DND-41 (cell line): Measurements from ENCODE around the gene ROBO2.

ENCODE experiments used
- EZH2 ChIP-seq: IDR thresholded peaks from 3 replicates; pipeline ENCODE4 v1.6.1; 2012; ENCODE audit warnings: borderline replicate concordance, low read depth, mild to moderate bottlenecking, moderate library complexity, low read length, inconsistent platforms; ENCODE audit not compliant: severe bottlenecking
- TF ChIP-seq, protein P1 (sequence below): IDR thresholded peaks from 2 replicates; pipeline ENCODE4 v1.5.1; 2012; ENCODE audit warnings: borderline replicate concordance, low read length, moderate library complexity, mild to moderate bottlenecking; ENCODE audit not compliant: poor library complexity, severe bottlenecking; ENCODE audit errors: extremely low read depth

DNA sequence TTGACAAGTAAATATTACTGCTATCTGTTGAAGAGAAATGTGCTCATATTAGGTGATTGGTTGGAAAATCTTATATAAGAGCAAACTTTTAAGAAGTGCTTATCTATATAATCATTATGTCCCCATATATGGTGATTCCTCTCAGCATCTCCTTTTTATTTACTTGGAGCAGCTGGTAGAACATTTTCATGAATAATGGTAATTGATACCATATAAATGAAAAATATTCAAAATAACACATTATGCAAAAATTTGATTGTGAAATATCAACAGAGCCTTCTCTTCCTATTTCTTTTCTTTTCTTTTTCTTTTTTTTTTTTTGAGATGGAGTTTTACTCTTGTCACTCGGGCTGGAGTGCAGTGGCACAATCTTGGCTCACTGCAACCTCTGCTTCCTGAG lies 56.2 kb downstream of the ROBO2 start:
- TF ChIP-seq, protein P1, sequence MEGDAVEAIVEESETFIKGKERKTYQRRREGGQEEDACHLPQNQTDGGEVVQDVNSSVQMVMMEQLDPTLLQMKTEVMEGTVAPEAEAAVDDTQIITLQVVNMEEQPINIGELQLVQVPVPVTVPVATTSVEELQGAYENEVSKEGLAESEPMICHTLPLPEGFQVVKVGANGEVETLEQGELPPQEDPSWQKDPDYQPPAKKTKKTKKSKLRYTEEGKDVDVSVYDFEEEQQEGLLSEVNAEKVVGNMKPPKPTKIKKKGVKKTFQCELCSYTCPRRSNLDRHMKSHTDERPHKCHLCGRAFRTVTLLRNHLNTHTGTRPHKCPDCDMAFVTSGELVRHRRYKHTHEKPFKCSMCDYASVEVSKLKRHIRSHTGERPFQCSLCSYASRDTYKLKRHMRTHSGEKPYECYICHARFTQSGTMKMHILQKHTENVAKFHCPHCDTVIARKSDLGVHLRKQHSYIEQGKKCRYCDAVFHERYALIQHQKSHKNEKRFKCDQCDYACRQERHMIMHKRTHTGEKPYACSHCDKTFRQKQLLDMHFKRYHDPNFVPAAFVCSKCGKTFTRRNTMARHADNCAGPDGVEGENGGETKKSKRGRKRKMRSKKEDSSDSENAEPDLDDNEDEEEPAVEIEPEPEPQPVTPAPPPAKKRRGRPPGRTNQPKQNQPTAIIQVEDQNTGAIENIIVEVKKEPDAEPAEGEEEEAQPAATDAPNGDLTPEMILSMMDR = no peak
- TF ChIP-seq EZH2 = no peak
